GM23338 (cell line): ENCODE measurements around the gene RABL3. TPM values are rescaled to one million over a fixed set of nuclear protein-coding genes. Genes with fewer than 3 reads are reported as not detected.

Source experiments
- ATAC-seq: fragments of 200-7000 bp; cut with Tn5 transposase; 3 replicates; pipeline ENCODE4 v1.9.1; 2020
- DNase-seq: peaks from one replicate; pipeline ENCODE4 v3.0.0-alpha.2; 2015; ENCODE audit warnings: low spot score
- H2AFZ ChIP-seq: fragments of 200-600 bp; sonication (generic); 2 replicates; pipeline ENCODE4 v1.8.0; 2016; ENCODE audit warnings: antibody characterized with exemption, mild to moderate bottlenecking, moderate library complexity
- H3F3A ChIP-seq: fragments of 200-600 bp; sonication (generic); replicated peaks from 2 replicates; pipeline ENCODE4 v1.8.0; 2017; ENCODE audit warnings: antibody characterized with exemption, mixed run types, low read depth
- H3K27ac ChIP-seq: fragments of 200-600 bp; sonication (generic); 2 replicates; pipeline ENCODE4 v1.6.1; 2016; ENCODE audit warnings: low read depth
- H3K27me3 ChIP-seq: fragments of 200-600 bp; sonication (generic); 2 replicates; pipeline ENCODE4 v1.8.0; 2016; ENCODE audit warnings: mild to moderate bottlenecking, mixed run types, moderate library complexity; ENCODE audit not compliant: insufficient read depth
- H3K36me3 ChIP-seq: fragments of 200-600 bp; sonication (generic); 2 replicates; pipeline ENCODE4 v1.8.0; 2016; ENCODE audit warnings: mild to moderate bottlenecking; ENCODE audit not compliant: insufficient read depth
- H3K4me1 ChIP-seq: fragments of 200-600 bp; sonication (generic); 2 replicates; pipeline ENCODE4 v1.8.0; 2016; ENCODE audit warnings: mild to moderate bottlenecking, moderate library complexity; ENCODE audit not compliant: insufficient read depth
- H3K4me2 ChIP-seq: fragments of 200-600 bp; sonication (generic); 2 replicates; pipeline ENCODE4 v1.7.1; 2017; ENCODE audit warnings: mixed run types
- H3K4me3 ChIP-seq: fragments of 200-600 bp; sonication (generic); 2 replicates; pipeline ENCODE4 v1.6.1; 2016; ENCODE audit warnings: mixed run types
- H3K79me2 ChIP-seq: fragments of 200-600 bp; sonication (generic); replicated peaks from 2 replicates; pipeline ENCODE4 v1.8.0; 2017; ENCODE audit warnings: mild to moderate bottlenecking; ENCODE audit not compliant: insufficient read depth
- H3K9me2 ChIP-seq: fragments of 200-600 bp; sonication (generic); 2 replicates; pipeline ENCODE4 v1.8.0; 2017; ENCODE audit not compliant: insufficient read depth
- H4K20me1 ChIP-seq: fragments of 200-600 bp; sonication (generic); replicated peaks from 2 replicates; pipeline ENCODE4 v1.8.0; 2017; ENCODE audit warnings: mild to moderate bottlenecking; ENCODE audit not compliant: insufficient read depth
- H3K27ac Mint-ChIP-seq: 2 replicates; pipeline ENCODE4 v1.8.0; 2020; ENCODE audit warnings: inconsistent platforms, mild to moderate bottlenecking, moderate library complexity, mixed read lengths
- H3K27me3 Mint-ChIP-seq: 3 replicates; pipeline ENCODE4 v1.8.0; 2022; ENCODE audit warnings: low read depth, mild to moderate bottlenecking, moderate library complexity, mixed read lengths, inconsistent platforms; ENCODE audit not compliant: insufficient read depth, poor library complexity
- H3K36me3 Mint-ChIP-seq: 3 replicates; pipeline ENCODE4 v1.8.0; 2021; ENCODE audit warnings: low read depth, mild to moderate bottlenecking, inconsistent platforms, moderate library complexity, mixed read lengths
- H3K4me1 Mint-ChIP-seq: 3 replicates; pipeline ENCODE4 v1.8.0; 2020; ENCODE audit warnings: mild to moderate bottlenecking, inconsistent platforms, mixed read lengths
- H3K4me3 Mint-ChIP-seq: 3 replicates; pipeline ENCODE4 v1.8.0; 2021; ENCODE audit warnings: moderate library complexity, mild to moderate bottlenecking, inconsistent platforms, mixed read lengths
- H3K9me3 Mint-ChIP-seq: 3 replicates; pipeline ENCODE4 v1.8.0; 2020; ENCODE audit warnings: moderate library complexity, mild to moderate bottlenecking, inconsistent platforms, mixed read lengths
- CREB1 ChIP-seq: fragments of 250-450 bp; sonication (Bioruptor Pico); IDR thresholded peaks from 2 replicates; pipeline ENCODE4 v1.5.0; 2020; ENCODE audit warnings: low read depth, mild to moderate bottlenecking, moderate library complexity
- EZH2 ChIP-seq: fragments of 200-600 bp; sonication (generic); IDR thresholded peaks from one replicate; pipeline ENCODE4 v1.8.0; 2017; ENCODE audit warnings: antibody characterized with exemption, mild to moderate bottlenecking, low read depth; ENCODE audit not compliant: unreplicated experiment
- EZH2phosphoT487 ChIP-seq: fragments of 200-600 bp; sonication (generic); IDR thresholded peaks from one replicate; pipeline ENCODE4 v1.8.1; 2018; ENCODE audit warnings: antibody characterized with exemption; ENCODE audit not compliant: unreplicated experiment
- NANOG ChIP-seq: IDR thresholded peaks from 2 replicates; pipeline ENCODE4 v1.6.1; 2016; ENCODE audit warnings: antibody characterized with exemption, borderline replicate concordance
- POLR2AphosphoS5 ChIP-seq: IDR thresholded peaks from 2 replicates; pipeline ENCODE4 v1.6.1; 2016; ENCODE audit warnings: antibody characterized with exemption, low read depth
- ZNF114 ChIP-seq: fragments of 250-450 bp; sonication (Bioruptor Pico); IDR thresholded peaks from 2 replicates; pipeline ENCODE4 v1.5.0; 2020; ENCODE audit warnings: mild to moderate bottlenecking, moderate library complexity
- polyA plus RNA-seq: library from polyadenylated mRNA; unstranded; fragments of >200 nt; fragmentation: Nextera tagmentation; extraction: Ambion mirVana; gene quantifications from 2 replicates; pipeline ENCODE4 v1.2.1, GENCODE V29; 2016
- total RNA-seq: library from RNA; depleted of rRNA; stranded (reverse); fragments of >200 nt; shearing (Covaris generic); gene quantifications from 2 replicates; pipeline ENCODE4 v1.2.3, GENCODE V29; 2014
- TF ChIP-seq, protein P1 (sequence below), 2 experiments: fragments of 200-600 bp in 1 of 2; sonication (generic) in 1 of 2; conservative IDR thresholded peaks; 2 replicates each; pipeline versions ENCODE4 v1.5.1 to v1.6.1; 2016 to 2017; ENCODE audit warnings: antibody characterized with exemption in 2 of 2, low read depth in 2 of 2, mild to moderate bottlenecking in 2 of 2, moderate library complexity in 1 of 2
- TF ChIP-seq, protein P2 (sequence below): fragments of 250-450 bp; sonication (Bioruptor Pico); IDR thresholded peaks from 2 replicates; pipeline ENCODE4 v1.5.0; 2020; ENCODE audit warnings: mild to moderate bottlenecking, moderate library complexity
- TF ChIP-seq, protein P3 (sequence below): IDR thresholded peaks from one replicate; pipeline ENCODE4 v1.6.1; 2018; ENCODE audit warnings: antibody characterized with exemption; ENCODE audit not compliant: unreplicated experiment

RABL3 gene
- total and polyA plus RNA-seq, 2 experiments from 2014 or later, result 7.8 to 9.8 TPM

DNA sequence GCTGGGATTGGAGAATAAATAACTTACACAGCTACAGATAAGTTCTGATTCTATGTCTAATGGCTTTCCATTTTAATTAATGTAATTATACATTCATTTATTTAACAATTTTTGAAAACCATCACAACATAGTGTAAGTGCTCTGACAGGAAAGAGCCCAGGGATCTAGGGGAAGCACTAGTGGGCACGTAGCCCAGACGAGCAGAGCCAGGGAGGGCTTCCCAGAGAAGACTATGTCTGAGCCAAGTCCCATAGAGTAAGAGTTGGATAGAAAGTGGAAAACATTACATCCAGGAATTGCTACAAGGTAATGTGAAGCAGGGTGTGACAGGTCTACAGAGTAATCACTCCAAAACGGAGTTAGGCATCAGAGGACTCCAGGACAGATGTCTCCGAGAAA lies 57.4 kb downstream of the RABL3 start:
- Histone ChIP-seq H3K79me2 (no peaks in the 10 kb centered on the region), H3K4me1 (peaks cover 30% of the 10 kb centered on the region), H3K4me2 (no peak overlapping the region), H4K20me1 (no peaks in the 10 kb centered on the region), H3K27me3 (no peaks in the 10 kb centered on the region), H3K27ac (no peak overlapping the region), H2AFZ (no peak overlapping the region), H3K9me2 (0 out of 2 replicates have a peak, but pooled peaks cover 9% of the 10 kb centered on the region), H3K36me3 (no peaks in the 10 kb centered on the region), H3F3A (no peaks in the 10 kb centered on the region), H3K4me3 (no peak overlapping the region)
- ATAC-seq, result no peak
- Mint-ChIP-seq H3K36me3 (peaks cover 7% of the 10 kb centered on the region), H3K27me3 (peaks cover 6% of the 10 kb centered on the region), H3K4me1 (peaks cover 45% of the 10 kb centered on the region), H3K4me3 (no peak overlapping the region), H3K9me3 (no peaks in the 10 kb centered on the region; the same call in 2 of the 3 replicates), H3K27ac (no peak overlapping the region)
- no peak for DNase-seq
- TF ChIP-seq, protein P1, sequence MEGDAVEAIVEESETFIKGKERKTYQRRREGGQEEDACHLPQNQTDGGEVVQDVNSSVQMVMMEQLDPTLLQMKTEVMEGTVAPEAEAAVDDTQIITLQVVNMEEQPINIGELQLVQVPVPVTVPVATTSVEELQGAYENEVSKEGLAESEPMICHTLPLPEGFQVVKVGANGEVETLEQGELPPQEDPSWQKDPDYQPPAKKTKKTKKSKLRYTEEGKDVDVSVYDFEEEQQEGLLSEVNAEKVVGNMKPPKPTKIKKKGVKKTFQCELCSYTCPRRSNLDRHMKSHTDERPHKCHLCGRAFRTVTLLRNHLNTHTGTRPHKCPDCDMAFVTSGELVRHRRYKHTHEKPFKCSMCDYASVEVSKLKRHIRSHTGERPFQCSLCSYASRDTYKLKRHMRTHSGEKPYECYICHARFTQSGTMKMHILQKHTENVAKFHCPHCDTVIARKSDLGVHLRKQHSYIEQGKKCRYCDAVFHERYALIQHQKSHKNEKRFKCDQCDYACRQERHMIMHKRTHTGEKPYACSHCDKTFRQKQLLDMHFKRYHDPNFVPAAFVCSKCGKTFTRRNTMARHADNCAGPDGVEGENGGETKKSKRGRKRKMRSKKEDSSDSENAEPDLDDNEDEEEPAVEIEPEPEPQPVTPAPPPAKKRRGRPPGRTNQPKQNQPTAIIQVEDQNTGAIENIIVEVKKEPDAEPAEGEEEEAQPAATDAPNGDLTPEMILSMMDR (conservative IDR thresholded peaks at IDR 0.05; ENCODE audit: low read depth in 2 of 2), result no peak
- no peak for TF ChIP-seq EZH2phosphoT487

DNA sequence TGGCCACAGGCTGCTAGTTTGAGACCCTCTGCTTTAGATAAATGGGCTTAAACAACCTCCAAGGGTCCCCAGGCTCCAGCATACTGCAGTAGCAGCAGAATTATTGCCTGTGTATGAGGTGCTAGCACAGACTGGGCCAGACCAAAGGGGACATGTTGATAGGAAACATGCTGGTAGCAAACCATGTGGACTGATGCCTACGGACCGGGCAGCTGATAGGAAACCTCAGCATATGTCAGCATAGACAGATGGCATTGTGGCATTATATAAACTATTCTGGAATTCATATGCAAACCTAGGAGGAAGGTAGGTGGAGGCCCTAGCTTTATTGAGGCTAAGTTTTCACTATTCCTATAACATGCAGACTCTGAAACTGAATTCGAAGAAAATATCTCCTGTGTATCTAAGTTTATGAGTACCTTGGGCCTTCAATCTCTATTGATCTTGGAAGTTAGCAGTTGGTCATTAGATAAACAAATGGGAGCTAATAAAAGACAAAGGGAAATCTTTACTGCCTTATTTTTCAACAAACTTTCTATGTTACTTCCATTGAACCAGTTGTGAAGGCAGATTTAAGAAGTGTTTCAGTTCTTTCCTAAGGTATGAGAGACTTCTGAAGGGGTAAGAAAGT lies 58.5 kb downstream of the RABL3 start:
- H3K27ac ChIP-seq, result no peak overlapping the region
- peaks cover 47% of the 10 kb centered on the region for H3K4me1 Mint-ChIP-seq
- DNase-seq (no peak), ATAC-seq (no peak)
- H3K79me2 ChIP-seq, result no peaks in the 10 kb centered on the region
- no peak overlapping the region for H3K4me2 ChIP-seq
- peak overlapping the region; percentile 19; the same call in 1 of the 2 replicates for H3K27ac Mint-ChIP-seq
- no peak overlapping the region for H3K4me3 Mint-ChIP-seq
- TF ChIP-seq, protein P2, sequence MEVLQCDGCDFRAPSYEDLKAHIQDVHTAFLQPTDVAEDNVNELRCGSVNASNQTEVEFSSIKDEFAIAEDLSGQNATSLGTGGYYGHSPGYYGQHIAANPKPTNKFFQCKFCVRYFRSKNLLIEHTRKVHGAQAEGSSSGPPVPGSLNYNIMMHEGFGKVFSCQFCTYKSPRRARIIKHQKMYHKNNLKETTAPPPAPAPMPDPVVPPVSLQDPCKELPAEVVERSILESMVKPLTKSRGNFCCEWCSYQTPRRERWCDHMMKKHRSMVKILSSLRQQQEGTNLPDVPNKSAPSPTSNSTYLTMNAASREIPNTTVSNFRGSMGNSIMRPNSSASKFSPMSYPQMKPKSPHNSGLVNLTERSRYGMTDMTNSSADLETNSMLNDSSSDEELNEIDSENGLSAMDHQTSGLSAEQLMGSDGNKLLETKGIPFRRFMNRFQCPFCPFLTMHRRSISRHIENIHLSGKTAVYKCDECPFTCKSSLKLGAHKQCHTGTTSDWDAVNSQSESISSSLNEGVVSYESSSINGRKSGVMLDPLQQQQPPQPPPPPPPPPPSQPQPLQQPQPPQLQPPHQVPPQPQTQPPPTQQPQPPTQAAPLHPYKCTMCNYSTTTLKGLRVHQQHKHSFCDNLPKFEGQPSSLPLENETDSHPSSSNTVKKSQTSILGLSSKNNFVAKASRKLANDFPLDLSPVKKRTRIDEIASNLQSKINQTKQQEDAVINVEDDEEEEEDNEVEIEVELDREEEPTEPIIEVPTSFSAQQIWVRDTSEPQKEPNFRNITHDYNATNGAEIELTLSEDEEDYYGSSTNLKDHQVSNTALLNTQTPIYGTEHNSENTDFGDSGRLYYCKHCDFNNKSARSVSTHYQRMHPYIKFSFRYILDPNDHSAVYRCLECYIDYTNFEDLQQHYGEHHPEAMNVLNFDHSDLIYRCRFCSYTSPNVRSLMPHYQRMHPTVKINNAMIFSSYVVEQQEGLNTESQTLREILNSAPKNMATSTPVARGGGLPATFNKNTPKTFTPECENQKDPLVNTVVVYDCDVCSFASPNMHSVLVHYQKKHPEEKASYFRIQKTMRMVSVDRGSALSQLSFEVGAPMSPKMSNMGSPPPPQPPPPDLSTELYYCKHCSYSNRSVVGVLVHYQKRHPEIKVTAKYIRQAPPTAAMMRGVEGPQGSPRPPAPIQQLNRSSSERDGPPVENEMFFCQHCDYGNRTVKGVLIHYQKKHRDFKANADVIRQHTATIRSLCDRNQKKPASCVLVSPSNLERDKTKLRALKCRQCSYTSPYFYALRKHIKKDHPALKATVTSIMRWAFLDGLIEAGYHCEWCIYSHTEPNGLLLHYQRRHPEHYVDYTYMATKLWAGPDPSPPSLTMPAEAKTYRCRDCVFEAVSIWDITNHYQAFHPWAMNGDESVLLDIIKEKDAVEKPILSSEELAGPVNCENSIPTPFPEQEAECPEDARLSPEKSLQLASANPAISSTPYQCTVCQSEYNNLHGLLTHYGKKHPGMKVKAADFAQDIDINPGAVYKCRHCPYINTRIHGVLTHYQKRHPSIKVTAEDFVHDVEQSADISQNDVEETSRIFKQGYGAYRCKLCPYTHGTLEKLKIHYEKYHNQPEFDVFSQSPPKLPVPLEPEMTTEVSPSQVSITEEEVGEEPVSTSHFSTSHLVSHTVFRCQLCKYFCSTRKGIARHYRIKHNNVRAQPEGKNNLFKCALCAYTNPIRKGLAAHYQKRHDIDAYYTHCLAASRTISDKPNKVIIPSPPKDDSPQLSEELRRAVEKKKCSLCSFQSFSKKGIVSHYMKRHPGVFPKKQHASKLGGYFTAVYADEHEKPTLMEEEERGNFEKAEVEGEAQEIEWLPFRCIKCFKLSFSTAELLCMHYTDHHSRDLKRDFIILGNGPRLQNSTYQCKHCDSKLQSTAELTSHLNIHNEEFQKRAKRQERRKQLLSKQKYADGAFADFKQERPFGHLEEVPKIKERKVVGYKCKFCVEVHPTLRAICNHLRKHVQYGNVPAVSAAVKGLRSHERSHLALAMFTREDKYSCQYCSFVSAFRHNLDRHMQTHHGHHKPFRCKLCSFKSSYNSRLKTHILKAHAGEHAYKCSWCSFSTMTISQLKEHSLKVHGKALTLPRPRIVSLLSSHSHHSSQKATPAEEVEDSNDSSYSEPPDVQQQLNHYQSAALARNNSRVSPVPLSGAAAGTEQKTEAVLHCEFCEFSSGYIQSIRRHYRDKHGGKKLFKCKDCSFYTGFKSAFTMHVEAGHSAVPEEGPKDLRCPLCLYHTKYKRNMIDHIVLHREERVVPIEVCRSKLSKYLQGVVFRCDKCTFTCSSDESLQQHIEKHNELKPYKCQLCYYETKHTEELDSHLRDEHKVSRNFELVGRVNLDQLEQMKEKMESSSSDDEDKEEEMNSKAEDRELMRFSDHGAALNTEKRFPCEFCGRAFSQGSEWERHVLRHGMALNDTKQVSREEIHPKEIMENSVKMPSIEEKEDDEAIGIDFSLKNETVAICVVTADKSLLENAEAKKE (CRISPR knock-in tag), result no peak
- no peak for TF ChIP-seq NANOG
- TF ChIP-seq CREB1 (CRISPR knock-in tag), result no peak
- no peak for TF ChIP-seq POLR2AphosphoS5
- TF ChIP-seq ZNF114 (CRISPR knock-in tag), result no peak
- no peak for TF ChIP-seq EZH2phosphoT487
- TF ChIP-seq, protein P3, sequence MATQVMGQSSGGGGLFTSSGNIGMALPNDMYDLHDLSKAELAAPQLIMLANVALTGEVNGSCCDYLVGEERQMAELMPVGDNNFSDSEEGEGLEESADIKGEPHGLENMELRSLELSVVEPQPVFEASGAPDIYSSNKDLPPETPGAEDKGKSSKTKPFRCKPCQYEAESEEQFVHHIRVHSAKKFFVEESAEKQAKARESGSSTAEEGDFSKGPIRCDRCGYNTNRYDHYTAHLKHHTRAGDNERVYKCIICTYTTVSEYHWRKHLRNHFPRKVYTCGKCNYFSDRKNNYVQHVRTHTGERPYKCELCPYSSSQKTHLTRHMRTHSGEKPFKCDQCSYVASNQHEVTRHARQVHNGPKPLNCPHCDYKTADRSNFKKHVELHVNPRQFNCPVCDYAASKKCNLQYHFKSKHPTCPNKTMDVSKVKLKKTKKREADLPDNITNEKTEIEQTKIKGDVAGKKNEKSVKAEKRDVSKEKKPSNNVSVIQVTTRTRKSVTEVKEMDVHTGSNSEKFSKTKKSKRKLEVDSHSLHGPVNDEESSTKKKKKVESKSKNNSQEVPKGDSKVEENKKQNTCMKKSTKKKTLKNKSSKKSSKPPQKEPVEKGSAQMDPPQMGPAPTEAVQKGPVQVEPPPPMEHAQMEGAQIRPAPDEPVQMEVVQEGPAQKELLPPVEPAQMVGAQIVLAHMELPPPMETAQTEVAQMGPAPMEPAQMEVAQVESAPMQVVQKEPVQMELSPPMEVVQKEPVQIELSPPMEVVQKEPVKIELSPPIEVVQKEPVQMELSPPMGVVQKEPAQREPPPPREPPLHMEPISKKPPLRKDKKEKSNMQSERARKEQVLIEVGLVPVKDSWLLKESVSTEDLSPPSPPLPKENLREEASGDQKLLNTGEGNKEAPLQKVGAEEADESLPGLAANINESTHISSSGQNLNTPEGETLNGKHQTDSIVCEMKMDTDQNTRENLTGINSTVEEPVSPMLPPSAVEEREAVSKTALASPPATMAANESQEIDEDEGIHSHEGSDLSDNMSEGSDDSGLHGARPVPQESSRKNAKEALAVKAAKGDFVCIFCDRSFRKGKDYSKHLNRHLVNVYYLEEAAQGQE, result no peak
- no peak for TF ChIP-seq EZH2
- peaks cover 32% of the 10 kb centered on the region for H3K4me1 ChIP-seq
- no peaks in the 10 kb centered on the region for H3F3A ChIP-seq
- 0 out of 2 replicates have a peak, but pooled peaks cover 9% of the 10 kb centered on the region for H3K9me2 ChIP-seq
- no peaks in the 10 kb centered on the region for H3K36me3 ChIP-seq
- peaks cover 9% of the 10 kb centered on the region for H3K9me3 Mint-ChIP-seq
- H3K4me3 ChIP-seq, result no peak overlapping the region
- peaks cover 16% of the 10 kb centered on the region for H3K36me3 Mint-ChIP-seq
- no peaks in the 10 kb centered on the region for H4K20me1 ChIP-seq
- H3K27me3 ChIP-seq, result no peaks in the 10 kb centered on the region
- peaks cover 6% of the 10 kb centered on the region for H3K27me3 Mint-ChIP-seq
- H2AFZ ChIP-seq, result no peak overlapping the region
